Breast epithelium (tissue), 3 donors: ENCODE data around the gene ZSWIM4.

Experiments
- POLR2AphosphoS5 ChIP-seq, 3 donors: sonication (generic); formaldehyde crosslinking; IDR thresholded peaks; one replicate each; pipeline ENCODE4 v1.6.1; 2017; ENCODE audit warnings: antibody characterized with exemption in 3 of 3
- TF ChIP-seq, protein P1 (sequence below), 3 donors: fragments of 450-650 bp; IDR thresholded peaks; one replicate each; pipeline ENCODE4 v1.5.1; 2016 to 2017; ENCODE audit warnings: antibody characterized with exemption in 3 of 3, mild to moderate bottlenecking in 3 of 3, moderate library complexity in 3 of 3

DNA sequence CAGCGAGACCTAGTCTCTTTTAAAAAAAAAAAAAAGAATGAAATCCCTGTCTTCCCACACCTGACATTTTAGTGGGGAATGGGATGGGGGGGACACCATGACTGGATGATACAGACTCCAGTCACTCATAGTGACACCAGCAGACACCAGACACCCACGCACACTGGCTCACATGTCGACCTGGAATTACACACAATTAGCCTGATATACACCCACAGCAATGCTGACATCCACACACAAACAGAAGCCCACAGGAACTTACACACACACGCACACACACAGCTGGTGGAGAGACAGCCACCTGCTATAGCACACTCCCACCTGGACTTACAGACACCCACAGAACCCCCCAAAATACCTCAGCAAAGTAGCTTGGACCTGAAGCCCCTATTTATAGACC lies 73.4 kb downstream of the ZSWIM4 start:
- TF ChIP-seq, protein P1, sequence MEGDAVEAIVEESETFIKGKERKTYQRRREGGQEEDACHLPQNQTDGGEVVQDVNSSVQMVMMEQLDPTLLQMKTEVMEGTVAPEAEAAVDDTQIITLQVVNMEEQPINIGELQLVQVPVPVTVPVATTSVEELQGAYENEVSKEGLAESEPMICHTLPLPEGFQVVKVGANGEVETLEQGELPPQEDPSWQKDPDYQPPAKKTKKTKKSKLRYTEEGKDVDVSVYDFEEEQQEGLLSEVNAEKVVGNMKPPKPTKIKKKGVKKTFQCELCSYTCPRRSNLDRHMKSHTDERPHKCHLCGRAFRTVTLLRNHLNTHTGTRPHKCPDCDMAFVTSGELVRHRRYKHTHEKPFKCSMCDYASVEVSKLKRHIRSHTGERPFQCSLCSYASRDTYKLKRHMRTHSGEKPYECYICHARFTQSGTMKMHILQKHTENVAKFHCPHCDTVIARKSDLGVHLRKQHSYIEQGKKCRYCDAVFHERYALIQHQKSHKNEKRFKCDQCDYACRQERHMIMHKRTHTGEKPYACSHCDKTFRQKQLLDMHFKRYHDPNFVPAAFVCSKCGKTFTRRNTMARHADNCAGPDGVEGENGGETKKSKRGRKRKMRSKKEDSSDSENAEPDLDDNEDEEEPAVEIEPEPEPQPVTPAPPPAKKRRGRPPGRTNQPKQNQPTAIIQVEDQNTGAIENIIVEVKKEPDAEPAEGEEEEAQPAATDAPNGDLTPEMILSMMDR (IDR thresholded peaks at IDR 0.05) = no peak
- TF ChIP-seq POLR2AphosphoS5 (IDR thresholded peaks at IDR 0.05) = no peak
